ENCODE data around the gene ASB13.

The ASB13 gene

DNA sequence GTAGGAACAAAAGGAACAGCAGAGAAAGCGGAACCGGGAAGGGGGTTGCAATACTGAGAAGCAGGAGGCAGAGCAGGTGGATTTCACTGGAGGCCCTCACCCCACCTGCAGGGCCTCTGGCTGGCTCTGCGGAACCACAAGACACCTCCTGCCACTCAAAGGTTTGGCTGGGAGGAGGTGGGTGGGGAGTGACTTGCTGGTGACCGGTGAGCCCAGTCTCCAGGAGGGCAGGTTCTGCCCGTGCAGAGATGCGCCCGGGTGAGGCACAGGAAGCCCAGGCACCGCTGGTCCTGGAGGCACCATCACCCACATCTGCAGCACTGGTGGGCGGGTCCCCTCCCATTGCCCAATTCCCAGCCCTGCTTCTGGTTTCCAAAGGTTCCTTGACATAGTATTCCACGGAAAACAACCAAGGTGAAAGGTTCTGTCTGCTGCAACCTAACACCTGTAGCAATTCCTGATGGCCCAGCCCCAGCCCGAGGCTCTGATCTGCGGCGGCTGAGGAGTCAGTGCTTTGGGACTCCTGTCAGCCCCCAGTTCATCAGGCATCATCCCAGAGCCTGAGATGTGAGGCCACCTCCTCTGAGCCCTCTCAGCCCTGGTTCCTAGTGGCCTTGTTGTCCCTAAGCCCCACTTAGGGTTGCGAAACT is 77.3 kb downstream of the ASB13 start:
- no peak for DNase-seq (ENCODE audit: low read depth)
- TF ChIP-seq, protein P1, sequence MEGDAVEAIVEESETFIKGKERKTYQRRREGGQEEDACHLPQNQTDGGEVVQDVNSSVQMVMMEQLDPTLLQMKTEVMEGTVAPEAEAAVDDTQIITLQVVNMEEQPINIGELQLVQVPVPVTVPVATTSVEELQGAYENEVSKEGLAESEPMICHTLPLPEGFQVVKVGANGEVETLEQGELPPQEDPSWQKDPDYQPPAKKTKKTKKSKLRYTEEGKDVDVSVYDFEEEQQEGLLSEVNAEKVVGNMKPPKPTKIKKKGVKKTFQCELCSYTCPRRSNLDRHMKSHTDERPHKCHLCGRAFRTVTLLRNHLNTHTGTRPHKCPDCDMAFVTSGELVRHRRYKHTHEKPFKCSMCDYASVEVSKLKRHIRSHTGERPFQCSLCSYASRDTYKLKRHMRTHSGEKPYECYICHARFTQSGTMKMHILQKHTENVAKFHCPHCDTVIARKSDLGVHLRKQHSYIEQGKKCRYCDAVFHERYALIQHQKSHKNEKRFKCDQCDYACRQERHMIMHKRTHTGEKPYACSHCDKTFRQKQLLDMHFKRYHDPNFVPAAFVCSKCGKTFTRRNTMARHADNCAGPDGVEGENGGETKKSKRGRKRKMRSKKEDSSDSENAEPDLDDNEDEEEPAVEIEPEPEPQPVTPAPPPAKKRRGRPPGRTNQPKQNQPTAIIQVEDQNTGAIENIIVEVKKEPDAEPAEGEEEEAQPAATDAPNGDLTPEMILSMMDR (IDR thresholded peaks at IDR 0.05; ENCODE audit: control insufficient read depth, insufficient read depth, low read depth, low read length, missing control alignments), result no peak
- no peak overlapping the region for H3K4me3 ChIP-seq (ENCODE audit: control insufficient read depth, low read depth, low read length)

All from AG09309 (cell line).